HG02623 (cell line): ENCODE data around the gene TESMIN.

Experiments used
- ATAC-seq: cut with Tn5 transposase; IDR thresholded peaks from one replicate; pipeline ENCODE4 v1.9.1; 2021; ENCODE audit warnings: moderate library complexity; ENCODE audit not compliant: unreplicated experiment

The TESMIN gene

GRCh38 chr11:68714060-68714856, 37.1 kb downstream of the TESMIN start:
- no peak for ATAC-seq

DNA sequence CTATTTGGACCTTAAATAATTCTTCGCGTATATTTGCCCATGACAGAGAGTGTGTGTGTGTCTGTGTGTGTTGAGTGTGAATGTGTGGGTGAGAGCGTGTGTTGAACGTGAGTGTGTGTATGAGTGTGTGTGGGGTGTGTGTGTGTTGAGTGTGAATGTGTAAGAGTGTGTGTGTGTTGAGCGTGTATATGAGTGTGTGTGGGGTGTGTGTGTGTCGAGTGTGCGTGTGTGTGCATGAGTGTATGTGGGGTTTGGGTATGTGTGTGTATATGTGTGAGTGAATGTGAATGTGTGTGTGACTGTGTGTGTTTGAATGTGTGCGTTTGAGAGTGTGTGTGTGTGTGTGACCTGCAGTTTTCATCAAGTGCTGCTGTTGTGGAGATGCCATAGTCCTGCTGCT, 40.2 kb downstream of the TESMIN start:
- ATAC-seq = no peak

DNA sequence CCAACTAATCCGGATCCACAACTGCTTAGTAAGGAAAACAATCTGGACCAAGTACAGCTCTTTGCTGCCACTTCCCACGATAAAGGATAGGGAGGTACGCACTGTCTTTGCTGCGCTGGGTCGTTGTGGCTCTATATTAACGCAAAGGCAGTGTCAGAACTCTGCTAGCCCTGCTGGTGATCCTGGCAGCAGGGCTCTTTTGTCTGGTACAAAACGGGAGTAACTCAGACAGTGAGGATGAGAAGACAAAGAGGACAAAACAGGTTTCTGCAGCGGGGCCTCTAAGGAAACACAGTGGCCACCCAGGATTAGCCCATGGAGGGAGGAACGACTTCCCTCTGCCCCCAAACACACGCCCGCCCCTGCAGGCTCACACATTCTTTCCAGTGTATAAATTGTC, 40.9 kb downstream of the TESMIN start:
- no peak for ATAC-seq

- no peak for ATAC-seq
Measured at GRCh38 chr11:68709062-68709461, 42.3 kb downstream of the TESMIN start.

- ATAC-seq = no peak
Measured at GRCh38 chr11:68707527-68707926, 43.8 kb downstream of the TESMIN start.

GRCh38 chr11:68704887-68705286, 46.4 kb downstream of the TESMIN start:
- ATAC-seq = no peak

DNA sequence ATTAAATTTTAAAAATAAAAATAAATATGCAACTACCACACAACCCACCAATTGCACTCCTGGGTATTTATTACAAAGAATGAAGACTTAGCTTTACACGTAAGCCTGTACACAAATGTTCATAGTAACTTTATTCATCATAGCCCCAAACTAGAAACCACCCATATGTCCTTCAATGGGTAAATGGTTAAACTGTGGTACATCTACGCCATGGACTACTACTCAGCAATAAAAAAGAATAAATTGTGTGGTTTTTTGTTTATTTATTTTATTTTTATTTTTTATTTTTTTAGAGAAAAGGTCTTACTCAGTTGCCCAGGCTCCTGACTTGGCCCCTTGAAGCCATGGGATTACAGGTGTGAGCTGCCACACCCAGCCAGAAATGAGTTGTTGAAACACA, 52.3 kb downstream of the TESMIN start:
- no peak for ATAC-seq

- no peak for ATAC-seq
Measured at GRCh38 chr11:68695531-68695930, 55.8 kb downstream of the TESMIN start.

GRCh38 chr11:68694431-68695297, 56.7 kb downstream of the TESMIN start:
- no peak for ATAC-seq

DNA sequence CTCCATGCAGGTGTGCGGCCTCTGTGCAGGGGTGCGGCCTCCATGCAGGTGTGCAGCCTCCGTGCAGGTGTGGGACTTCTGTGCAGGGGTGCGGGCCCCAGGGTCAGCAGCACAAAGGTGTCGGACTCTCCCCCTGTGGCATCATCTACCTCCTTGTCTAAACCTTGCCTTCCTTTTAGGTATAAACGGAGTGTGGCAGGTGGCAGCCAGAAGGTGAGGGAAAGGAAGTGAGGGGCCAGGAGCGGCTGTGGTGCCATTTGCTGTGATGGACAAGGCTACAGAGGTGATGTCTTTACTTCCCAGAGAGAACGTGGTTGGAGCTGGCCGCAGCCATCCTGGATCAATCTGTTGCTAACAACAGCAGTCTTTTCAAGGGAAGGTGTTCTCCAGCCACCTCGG, 57.8 kb downstream of the TESMIN start:
- no peak for ATAC-seq

GRCh38 chr11:68692871-68693483, 58.3 kb downstream of the TESMIN start:
- ATAC-seq = no peak

GRCh38 chr11:68692115-68692514, 59.2 kb downstream of the TESMIN start:
- no peak for ATAC-seq

DNA sequence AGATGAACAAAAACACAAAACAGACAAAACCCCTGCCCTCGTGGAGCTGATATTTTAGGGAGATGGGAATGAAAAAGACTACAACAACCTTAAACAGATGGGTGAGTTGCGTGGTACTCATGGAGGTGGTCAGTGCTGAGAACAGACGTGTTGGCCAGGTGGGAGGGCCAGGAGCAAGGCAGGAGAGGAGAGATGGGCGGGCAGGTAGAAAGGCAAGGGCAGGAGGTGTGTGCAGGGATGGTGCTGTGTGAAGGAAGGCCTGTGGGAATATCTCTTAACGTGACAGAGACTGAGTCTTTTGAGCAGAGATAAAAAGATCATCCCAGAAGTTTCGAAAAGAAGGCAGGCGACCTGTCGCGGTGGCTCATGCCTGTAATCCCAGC, 59.9 kb downstream of the TESMIN start:
- no peak for ATAC-seq

DNA sequence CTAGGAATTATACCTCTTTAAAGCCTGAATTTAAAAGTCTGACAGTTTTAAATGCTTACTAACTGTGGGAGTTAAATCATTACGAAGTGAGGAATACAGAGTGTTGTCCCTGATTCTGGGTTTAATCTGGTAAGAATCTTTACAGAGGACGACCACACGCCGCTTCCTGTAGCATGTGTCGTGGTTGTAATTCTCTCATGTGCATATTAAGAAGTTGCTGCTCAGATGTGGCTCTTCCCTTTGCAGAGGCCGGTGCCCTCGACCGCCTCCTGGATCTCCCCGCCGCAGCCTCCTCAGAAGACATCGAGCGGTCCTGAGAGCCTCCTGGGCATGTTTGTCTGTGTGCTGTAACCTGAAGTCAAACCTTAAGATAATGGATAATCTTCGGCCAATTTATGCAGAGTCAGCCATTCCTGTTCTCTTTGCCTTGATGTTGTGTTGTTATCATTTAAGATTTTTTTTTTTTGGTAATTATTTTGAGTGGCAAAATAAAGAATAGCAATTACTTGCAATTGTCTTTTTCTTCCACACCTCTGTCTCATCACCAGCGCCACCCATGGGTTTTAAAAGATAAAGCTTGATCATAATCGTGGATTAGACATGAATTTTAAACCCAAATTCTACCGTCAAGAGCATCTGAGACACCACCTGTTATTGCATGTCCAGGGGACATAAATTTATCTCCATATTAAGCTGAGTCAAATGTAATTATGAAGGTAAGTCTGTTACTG, 60.5 kb downstream of the TESMIN start:
- no peak for ATAC-seq

- ATAC-seq = no peak
Measured at GRCh38 chr11:68689737-68690625, 61.3 kb downstream of the TESMIN start.

- ATAC-seq = no peak
Measured at GRCh38 chr11:68688881-68689280, 62.4 kb downstream of the TESMIN start.

- no peak for ATAC-seq
Measured at GRCh38 chr11:68687986-68688385, 63.3 kb downstream of the TESMIN start.

DNA sequence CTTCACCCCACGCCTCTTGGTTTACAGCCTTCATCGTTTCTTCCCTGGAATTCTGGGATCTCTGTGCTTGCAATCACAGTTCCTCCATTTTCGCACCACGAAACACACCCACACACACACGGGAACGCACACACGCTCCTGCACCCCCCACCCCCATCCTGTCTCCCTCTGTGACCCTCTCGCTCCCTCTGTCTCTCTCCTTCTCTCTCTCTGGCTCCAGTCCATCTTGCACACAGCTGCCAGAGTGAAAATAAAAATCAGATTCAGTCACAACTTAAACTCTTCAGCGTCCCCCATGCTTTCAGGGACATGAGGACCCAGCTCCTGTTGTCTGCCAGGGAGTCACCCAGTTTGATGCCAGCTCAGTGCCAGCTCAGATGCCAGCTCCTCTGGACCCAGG, 64.0 kb downstream of the TESMIN start:
- ATAC-seq = no peak

DNA sequence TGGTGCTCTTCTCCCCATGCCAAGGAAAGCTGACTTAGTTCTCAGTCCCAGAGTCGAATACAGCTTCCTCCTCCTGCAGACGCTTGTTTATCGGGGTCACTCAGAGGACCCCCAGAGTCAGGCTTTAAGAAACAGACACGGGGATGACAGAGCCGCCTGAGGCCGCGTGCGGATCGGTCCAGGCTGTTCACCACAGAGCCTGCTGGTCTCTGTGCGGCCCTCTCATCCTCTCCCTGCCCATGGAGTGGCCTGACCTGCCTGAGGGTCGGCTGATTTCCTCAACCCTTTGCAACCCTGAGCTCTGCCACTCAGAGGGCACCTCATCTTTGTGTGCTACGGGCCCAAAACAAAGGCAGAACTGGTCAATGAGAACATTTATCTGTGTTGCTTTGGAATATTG, 64.8 kb downstream of the TESMIN start:
- no peak for ATAC-seq
